Pancreas (tissue), 10 donors: Measurements from ENCODE around the gene LMX1B. TPM values are rescaled to one million over a fixed set of nuclear protein-coding genes. Genes with fewer than 3 reads are reported as not detected.

Source experiments
- ATAC-seq, 4 donors: fragments of 200-7000 bp; cut with Tn5 transposase; one replicate each; pipeline versions ENCODE4 v1.8.0 to v1.9.1; 2020; ENCODE audit warnings: mild to moderate bottlenecking in 4 of 4, moderate library complexity in 4 of 4
- DNase-seq, 6 donors: peaks; one replicate each; pipeline ENCODE4 v3.0.0-alpha.2; 2020
- FAIRE-seq: peaks from 2 replicates; lab custom pipeline; 2012; peaks lifted over from hg19 to GRCh38; lab: Jason Lieb, UNC
- H3K27ac ChIP-seq, 4 donors: fragments of 200-600 bp; sonication (generic); 1 replicate in 3 of 4; 2 replicates in 1 of 4; pipeline versions ENCODE4 v1.5.0 to v1.8.0; 2020
- H3K27me3 ChIP-seq, 4 donors: fragments of 200-600 bp; one replicate each; pipeline ENCODE4 v1.8.0; 2021
- H3K36me3 ChIP-seq, 3 donors: fragments of 200-600 bp; sonication (generic) in 1 of 3; one replicate each; pipeline versions ENCODE4 v1.5.0 to v1.8.0; 2020 to 2021
- H3K4me1 ChIP-seq, 3 donors: fragments of 200-600 bp; one replicate each; pipeline ENCODE4 v1.8.0; 2021
- H3K4me3 ChIP-seq, 4 donors: fragments of 200-600 bp; sonication (generic) in 2 of 4; one replicate each; pipeline versions ENCODE4 v1.5.0 to v1.8.0; 2020 to 2021
- H3K9me3 ChIP-seq, 4 donors: fragments of 200-600 bp; one replicate each; pipeline ENCODE4 v1.8.0; 2021
- CTCF ChIP-seq, 4 donors: fragments of 200-600 bp; sonication (generic) in 3 of 4; IDR thresholded peaks; one replicate each; pipeline versions ENCODE4 v1.5.0 to v1.8.0; 2021; ENCODE audit warnings: antibody characterized with exemption in 4 of 4
- WGBS, 2 donors: extraction: QIAGEN DNeasy Blood & Tissue Kit; methylation state at CpG; one replicate each; pipeline ENCODE4 v1.1.7; 2013; 5-methylcytosine and 5-hydroxymethylcytosine counted together
- intact Hi-C, 3 donors: fragments of 100-400 bp; cut with DNase I; formaldehyde crosslinking; loops; one replicate each; pipeline versions ENCODE4 v1.11.1 to v1.14.2; 2022
- polyA plus RNA-seq, 2 donors: library from polyadenylated mRNA; stranded (reverse); fragments of 200-250 nt; gene quantifications; one replicate each; pipeline ENCODE4 v1.2.3, GENCODE V29; 2013
- total RNA-seq, 6 donors: library from RNA; stranded (reverse); fragmentation: NEBNext Ultra II Directional in 4 of 6; extraction: Animal tissue kit (Norgen Biotek cat#: 25700) in 4 of 6; gene quantifications; one replicate each; pipeline versions ENCODE4 v1.2.1 to v1.2.4, GENCODE V29; 2021 to 2023
- donor health status: healthy with polysubstance abuse.
- donor health status: DM: no; HTN: no; CAD: no; lungs with moderate emphysema.
- donor health status: DM: no; HTN: no; CAD: no.
- donor health status: control.
- donor health status: control.
- donor health status: Bipolar disorder and iron deficiency.
- donor health status: DM: yes; HTN: yes; CAD: no.
- donor health status: DM: no; HTN: no; CAD: no.
- donor health status: DM: no; HTN: no; CAD: no.
- donor health status: DM: yes; HTN: yes; CAD: no.

Gene LMX1B
- total and polyA plus RNA-seq, 8 donors, result 0.05 to 1.2 (median 0.46) TPM

GRCh38 chr9:126697330-126697729 is 83.6 kb downstream of the LMX1B start:
- no peak for DNase-seq
- no peaks in the 10 kb centered on the region for H3K36me3 ChIP-seq
- no peak for ATAC-seq
- no peak for FAIRE-seq
- no peak overlapping the region for H3K4me3 ChIP-seq
- H3K27me3 ChIP-seq, result peaks cover 0 to 2% (median 0%) of the 10 kb centered on the region in 4 donors
- H3K4me1 ChIP-seq, result no peaks in the 10 kb centered on the region
- intact Hi-C loops, result no loop called here
- WGBS, 2 donors, result 70 to 84% methylated on average over 3 of the region's 3 CpGs
- no peak overlapping the region for H3K27ac ChIP-seq
- no peaks in the 10 kb centered on the region for H3K9me3 ChIP-seq
- no peak for TF ChIP-seq CTCF (IDR thresholded peaks at IDR 0.05)

GRCh38 chr9:126698251-126698650 is 84.5 kb downstream of the LMX1B start:
- Histone ChIP-seq H3K9me3 (no peaks in the 10 kb centered on the region), H3K4me1 (no peaks in the 10 kb centered on the region), H3K27ac (no peak overlapping the region), H3K36me3 (no peaks in the 10 kb centered on the region), H3K4me3 (no peak overlapping the region), H3K27me3 (peaks cover 0 to 12% (median 0%) of the 10 kb centered on the region in 4 donors)
- FAIRE-seq, result no peak
- intact Hi-C loops, result no loop called here
- ATAC-seq, result no peak
- WGBS, 2 donors, result 72 to 82% methylated on average over 2 of the region's 2 CpGs
- TF ChIP-seq CTCF (IDR thresholded peaks at IDR 0.05), result no peak
- no peak for DNase-seq

- no peak for DNase-seq
Measured at GRCh38 chr9:126698756-126699155, 85.0 kb downstream of the LMX1B start.

GRCh38 chr9:126699401-126699881 is 85.7 kb downstream of the LMX1B start:
- no peak for TF ChIP-seq CTCF (IDR thresholded peaks at IDR 0.05)
- Histone ChIP-seq H3K4me1 (no peaks in the 10 kb centered on the region), H3K9me3 (no peaks in the 10 kb centered on the region), H3K4me3 (no peak overlapping the region), H3K27ac (no peak overlapping the region), H3K36me3 (no peaks in the 10 kb centered on the region), H3K27me3 (peaks cover 0 to 22% (median 0%) of the 10 kb centered on the region in 4 donors)
- 61 to 77% methylated on average over 10 of the region's 10 CpGs for WGBS, 2 donors
- intact Hi-C loops, result no loop called here
- no peak for ATAC-seq
- DNase-seq, result no peak
- no peak for FAIRE-seq

More at GRCh38 chr9:126698756-126699155, 85.0 kb downstream of the LMX1B start:
- Histone ChIP-seq H3K4me1 (no peaks in the 10 kb centered on the region), H3K36me3 (no peaks in the 10 kb centered on the region), H3K27ac (no peak overlapping the region), H3K9me3 (no peaks in the 10 kb centered on the region), H3K4me3 (no peak overlapping the region), H3K27me3 (peaks cover 0 to 17% (median 0%) of the 10 kb centered on the region in 4 donors)
- 52 to 60% methylated on average over 5 of the region's 5 CpGs for WGBS, 2 donors
- FAIRE-seq (no peak), ATAC-seq (no peak)
- TF ChIP-seq CTCF (IDR thresholded peaks at IDR 0.05), result no peak
- intact Hi-C loops, result no loop called here

- H3K4me1 ChIP-seq, result no peaks in the 10 kb centered on the region
- peak in 1 of 6 donors; percentile 24 for DNase-seq
- no peak overlapping the region for H3K4me3 ChIP-seq
- no peak overlapping the region for H3K27ac ChIP-seq
- no peak for FAIRE-seq
- H3K27me3 ChIP-seq, result peaks cover 0 to 23% (median 0%) of the 10 kb centered on the region in 4 donors
- H3K36me3 ChIP-seq, result no peaks in the 10 kb centered on the region
- WGBS, 2 donors, result 77 to 78% methylated on average over 10 of the region's 10 CpGs
- no peak for TF ChIP-seq CTCF (IDR thresholded peaks at IDR 0.05)
- ATAC-seq, result no peak
- H3K9me3 ChIP-seq, result no peaks in the 10 kb centered on the region
- intact Hi-C loops, result loop anchor here in 1 of 3 donors (5.0 kb wide), 1 partner anchor 87 kb away; no protein-coding TSS in a partner anchor
Measured at GRCh38 chr9:126700296-126700695, 86.6 kb downstream of the LMX1B start.
